ENCODE measurements around the gene TVP23C.
"Not testable (repeated sequence)": the region's sequence is repeated elsewhere in the genome, so short reads cannot be mapped to it uniquely, and the experiment has no call there.

Gene TVP23C

DNA sequence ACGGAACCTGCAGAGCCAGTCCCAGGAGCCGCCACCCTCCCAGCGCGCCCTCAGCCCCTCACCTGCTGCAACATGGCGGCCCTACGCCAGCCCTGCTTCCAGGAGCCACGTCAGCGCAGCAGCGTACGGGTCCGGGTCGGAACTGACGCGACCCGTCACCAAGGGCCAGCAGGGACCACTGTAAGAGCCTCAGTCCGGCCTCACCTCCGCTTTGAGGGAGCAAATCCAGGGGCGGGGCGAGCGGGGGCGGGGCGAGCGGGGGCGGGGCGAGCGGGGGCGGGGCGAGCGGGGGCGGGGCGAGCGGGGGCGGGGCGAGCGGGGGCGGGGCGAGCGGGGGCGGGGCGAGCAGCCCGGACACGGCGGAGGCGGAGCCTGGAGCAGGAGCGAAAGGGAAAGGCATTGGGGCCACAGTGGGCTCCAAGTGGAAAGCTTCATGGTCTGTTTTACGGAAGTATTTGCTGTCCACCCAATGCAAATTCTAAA is at the start of gene TVP23C:
Gene TVP23C (minus strand): TSS at position 109 of the 483 bp plus-strand sequence. CDS start 35 bp downstream, at position 74.
- H3K4me1 ChIP-seq (ENCODE audit: insufficient read depth, low read length); H3K27me3 ChIP-seq (ENCODE audit: insufficient read depth, low read length); H3K36me3 ChIP-seq (ENCODE audit: insufficient read depth, low read depth, low read length); H3K27ac ChIP-seq (ENCODE audit: low read length); H3K9me3 ChIP-seq (ENCODE audit: insufficient read depth, low read depth, low read length): not testable (repeated sequence)
- Histone ChIP-seq H3K4me3 (ENCODE audit: low read length) (peak within 1 kb of the TSS; percentile 64), H3K9ac (ENCODE audit: low read depth, low read length) (peak within 1 kb of the TSS; percentile 63; the same call in 1 of the 2 replicates)

DNA sequence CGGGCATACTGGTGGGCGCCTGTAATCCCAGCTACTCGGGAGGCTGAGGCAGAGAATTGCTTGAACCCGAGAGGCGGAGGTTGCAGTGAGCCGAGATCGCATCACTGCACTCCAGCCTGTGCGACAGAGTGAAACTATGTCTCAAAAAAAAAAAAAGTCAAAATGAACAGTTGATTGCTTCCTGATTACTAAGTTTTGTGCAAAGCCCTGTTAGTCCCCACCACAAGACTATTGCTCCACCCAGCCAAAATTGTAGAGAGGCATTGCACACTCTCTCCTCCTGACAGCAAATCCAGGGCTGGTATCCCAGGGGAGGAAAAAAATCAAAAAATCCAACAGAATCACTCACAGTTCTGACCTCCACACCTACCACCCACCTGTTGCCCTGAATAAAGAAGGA is 29.7 kb upstream of the TVP23C start:
- not testable (repeated sequence) for H3K27me3 ChIP-seq (ENCODE audit: insufficient read depth, low read length); H3K4me3 ChIP-seq (ENCODE audit: low read length); H3K9me3 ChIP-seq (ENCODE audit: insufficient read depth, low read depth, low read length); H3K36me3 ChIP-seq (ENCODE audit: insufficient read depth, low read depth, low read length); H3K4me1 ChIP-seq (ENCODE audit: insufficient read depth, low read length); H3K27ac ChIP-seq (ENCODE audit: low read length); H3K9ac ChIP-seq (ENCODE audit: low read depth, low read length)

DNA sequence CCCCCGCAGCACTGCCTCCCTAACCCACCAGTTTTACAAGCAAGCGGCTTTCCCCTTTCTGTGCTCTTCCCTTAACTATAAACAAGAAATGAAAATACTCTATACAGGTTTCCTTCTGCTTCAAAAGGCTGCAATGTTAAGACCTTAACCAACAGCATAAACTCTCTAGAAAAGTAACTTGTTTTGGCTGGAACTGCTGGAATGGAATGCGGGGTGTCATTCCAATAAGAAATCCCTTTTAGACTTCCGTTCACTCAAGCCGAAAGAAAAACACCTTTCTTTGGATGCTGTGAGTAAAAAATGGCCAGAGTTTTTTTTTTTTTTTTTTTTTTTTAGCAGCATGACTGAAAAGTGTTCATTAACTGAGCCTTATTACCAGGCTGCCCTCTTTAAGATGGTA is 28.7 kb upstream of the TVP23C start:
- H3K4me3 ChIP-seq (ENCODE audit: low read length); H3K27ac ChIP-seq (ENCODE audit: low read length); H3K9ac ChIP-seq (ENCODE audit: low read depth, low read length); H3K9me3 ChIP-seq (ENCODE audit: insufficient read depth, low read depth, low read length); H3K4me1 ChIP-seq (ENCODE audit: insufficient read depth, low read length); H3K27me3 ChIP-seq (ENCODE audit: insufficient read depth, low read length); H3K36me3 ChIP-seq (ENCODE audit: insufficient read depth, low read depth, low read length): not testable (repeated sequence)

DNA sequence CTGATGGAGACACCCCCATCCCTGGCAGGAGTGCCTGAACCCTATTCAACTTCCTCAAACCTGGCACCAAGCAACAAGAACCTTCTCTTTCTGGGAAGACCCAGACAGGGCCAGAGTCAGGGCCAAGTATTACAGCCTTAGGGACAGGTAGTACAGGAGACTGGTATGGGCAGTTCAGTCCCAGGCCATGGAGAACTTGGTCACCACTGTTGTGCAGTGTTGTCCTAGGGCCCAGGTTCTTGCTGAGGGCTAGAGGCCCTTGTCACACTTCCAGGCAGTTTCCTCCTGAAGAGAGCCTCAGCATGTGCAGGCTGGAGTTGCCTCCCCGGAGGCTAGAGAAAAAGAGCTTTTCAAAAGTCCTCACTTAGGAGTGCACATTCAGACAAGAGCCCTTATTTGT is 27.6 kb upstream of the TVP23C start:
- not testable (repeated sequence) for H3K4me1 ChIP-seq (ENCODE audit: insufficient read depth, low read length); H3K9me3 ChIP-seq (ENCODE audit: insufficient read depth, low read depth, low read length); H3K36me3 ChIP-seq (ENCODE audit: insufficient read depth, low read depth, low read length); H3K4me3 ChIP-seq (ENCODE audit: low read length); H3K27me3 ChIP-seq (ENCODE audit: insufficient read depth, low read length); H3K9ac ChIP-seq (ENCODE audit: low read depth, low read length); H3K27ac ChIP-seq (ENCODE audit: low read length)

DNA sequence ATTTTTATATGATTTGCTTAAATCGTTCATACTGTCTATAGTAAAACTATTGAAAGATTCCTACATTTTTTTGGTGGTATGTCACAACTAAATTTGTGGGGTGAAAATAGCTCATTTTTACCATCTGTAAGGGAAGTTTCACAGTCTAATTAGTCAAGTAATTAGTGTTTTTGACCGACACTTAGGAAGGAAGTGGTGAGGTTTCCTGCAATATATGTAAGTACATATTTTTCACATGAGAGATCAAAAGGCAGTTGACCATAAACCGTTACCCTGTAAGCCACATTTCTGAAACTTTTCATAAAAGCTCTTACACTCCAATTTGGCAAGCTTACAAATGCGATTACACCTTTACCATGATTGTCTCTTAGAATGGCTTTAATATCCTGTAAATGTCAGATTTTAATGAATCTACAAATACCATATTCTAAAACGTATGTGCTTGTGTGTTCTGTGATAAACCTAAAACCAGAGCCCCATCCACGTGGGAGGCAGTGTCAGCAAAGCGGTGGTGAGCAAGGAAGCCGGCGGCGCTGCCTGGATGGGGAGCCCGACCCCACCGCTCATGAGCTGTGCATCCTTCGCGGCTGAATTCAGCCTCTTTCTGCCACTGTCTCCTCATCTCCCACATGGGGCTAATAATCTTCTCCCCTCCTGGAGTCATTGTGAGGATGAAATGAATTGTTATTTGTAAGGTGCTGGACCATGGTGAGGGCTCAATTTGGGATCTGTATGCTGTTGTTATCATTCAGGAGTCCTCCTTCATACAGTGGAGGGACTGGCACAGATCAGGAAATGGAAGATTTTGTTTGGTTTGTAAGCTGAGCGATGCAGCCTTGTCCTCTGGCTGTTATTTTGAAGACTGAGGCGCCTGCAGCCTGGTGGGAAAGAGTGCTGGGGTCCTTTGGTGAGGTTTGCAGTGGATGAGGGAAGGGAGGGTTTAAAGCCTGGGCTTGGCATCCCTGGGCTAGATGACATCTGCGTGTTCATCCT is 26.6 kb upstream of the TVP23C start:
- not testable (repeated sequence) for H3K36me3 ChIP-seq (ENCODE audit: insufficient read depth, low read depth, low read length); H3K9me3 ChIP-seq (ENCODE audit: insufficient read depth, low read depth, low read length); H3K4me1 ChIP-seq (ENCODE audit: insufficient read depth, low read length); H3K4me3 ChIP-seq (ENCODE audit: low read length); H3K9ac ChIP-seq (ENCODE audit: low read depth, low read length); H3K27me3 ChIP-seq (ENCODE audit: insufficient read depth, low read length); H3K27ac ChIP-seq (ENCODE audit: low read length)

DNA sequence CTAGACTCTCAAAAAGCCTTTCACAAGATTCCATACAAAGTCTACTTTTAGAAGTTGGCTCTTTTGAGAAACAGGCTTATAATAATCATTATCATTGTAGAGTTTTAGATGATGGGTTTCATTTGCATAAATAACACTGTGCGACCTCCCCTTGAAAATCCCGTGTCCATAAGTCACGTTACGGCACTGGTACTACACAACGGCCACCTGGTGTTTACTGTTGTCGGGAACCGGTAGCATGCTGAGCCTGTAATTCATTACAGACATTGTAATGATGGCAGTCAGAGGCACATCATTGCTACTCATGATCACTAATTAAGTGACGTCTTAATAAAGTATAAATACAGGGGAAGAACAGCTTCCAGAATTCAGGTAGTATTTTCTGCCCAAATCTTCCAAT is 24.7 kb upstream of the TVP23C start:
- not testable (repeated sequence) for H3K27me3 ChIP-seq (ENCODE audit: insufficient read depth, low read length); H3K4me3 ChIP-seq (ENCODE audit: low read length); H3K27ac ChIP-seq (ENCODE audit: low read length); H3K4me1 ChIP-seq (ENCODE audit: insufficient read depth, low read length); H3K9ac ChIP-seq (ENCODE audit: low read depth, low read length); H3K36me3 ChIP-seq (ENCODE audit: insufficient read depth, low read depth, low read length); H3K9me3 ChIP-seq (ENCODE audit: insufficient read depth, low read depth, low read length)

DNA sequence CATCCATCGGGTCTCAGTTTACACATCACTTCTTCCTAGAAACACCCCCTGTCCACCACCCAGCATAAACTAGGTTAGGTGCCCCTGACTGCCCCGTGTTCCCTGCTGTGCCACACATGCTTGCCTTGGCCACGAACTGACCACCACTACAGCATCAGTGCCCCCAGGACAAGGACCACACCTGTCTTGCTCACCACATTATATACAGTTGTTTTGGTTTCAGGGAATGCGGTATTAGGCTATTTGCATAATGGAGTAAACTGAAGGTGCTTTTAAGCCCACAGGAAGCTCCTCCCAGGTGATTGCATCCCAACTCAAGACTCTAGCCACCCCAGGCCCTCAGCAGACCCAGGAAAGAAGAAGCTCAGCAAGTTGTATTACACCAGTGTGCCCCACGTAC is 20.0 kb upstream of the TVP23C start:
- not testable (repeated sequence) for H3K27me3 ChIP-seq (ENCODE audit: insufficient read depth, low read length); H3K27ac ChIP-seq (ENCODE audit: low read length); H3K9ac ChIP-seq (ENCODE audit: low read depth, low read length); H3K36me3 ChIP-seq (ENCODE audit: insufficient read depth, low read depth, low read length); H3K9me3 ChIP-seq (ENCODE audit: insufficient read depth, low read depth, low read length); H3K4me1 ChIP-seq (ENCODE audit: insufficient read depth, low read length); H3K4me3 ChIP-seq (ENCODE audit: low read length)

DNA sequence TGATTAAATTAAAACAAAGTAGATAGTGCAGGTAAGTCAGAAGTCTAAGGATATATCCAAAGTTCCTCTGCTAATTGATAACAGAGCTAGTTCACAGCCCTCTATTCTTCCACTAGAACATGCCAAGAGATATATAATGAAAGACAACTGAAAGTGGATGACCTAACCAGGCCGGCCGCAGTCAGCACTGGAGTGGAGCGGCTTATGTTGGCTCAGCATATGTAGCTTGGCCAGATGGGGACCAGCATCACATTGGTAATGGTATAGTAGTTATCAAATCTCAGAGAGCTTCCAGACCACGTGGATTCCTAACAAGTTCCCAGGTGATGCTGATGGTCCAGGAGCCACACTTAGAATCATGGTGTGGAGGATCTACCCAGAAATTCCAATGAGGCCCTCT is 18.2 kb upstream of the TVP23C start:
- not testable (repeated sequence) for H3K9ac ChIP-seq (ENCODE audit: low read depth, low read length); H3K27me3 ChIP-seq (ENCODE audit: insufficient read depth, low read length); H3K9me3 ChIP-seq (ENCODE audit: insufficient read depth, low read depth, low read length); H3K4me1 ChIP-seq (ENCODE audit: insufficient read depth, low read length); H3K27ac ChIP-seq (ENCODE audit: low read length); H3K4me3 ChIP-seq (ENCODE audit: low read length); H3K36me3 ChIP-seq (ENCODE audit: insufficient read depth, low read depth, low read length)

DNA sequence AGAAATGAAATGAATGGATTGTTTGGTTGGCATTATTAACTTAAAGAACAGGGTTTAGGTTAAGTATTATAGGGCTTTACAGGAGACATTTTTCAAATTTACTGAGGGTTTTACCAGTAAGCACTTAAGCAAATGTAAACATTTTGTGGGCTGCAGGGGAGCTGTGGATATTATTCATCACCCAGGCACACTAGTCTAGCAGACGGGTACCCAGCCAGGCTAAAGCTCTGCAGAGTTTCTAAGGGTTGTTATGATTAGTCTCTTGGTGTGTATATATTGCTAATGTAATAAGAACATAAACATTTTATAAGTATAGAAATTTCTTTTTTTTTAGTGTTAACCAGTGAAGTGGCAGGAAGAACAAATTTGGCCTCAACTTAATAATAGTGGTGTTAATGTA is 13.6 kb upstream of the TVP23C start:
- H3K4me1 ChIP-seq (ENCODE audit: insufficient read depth, low read length); H3K9me3 ChIP-seq (ENCODE audit: insufficient read depth, low read depth, low read length); H3K9ac ChIP-seq (ENCODE audit: low read depth, low read length); H3K36me3 ChIP-seq (ENCODE audit: insufficient read depth, low read depth, low read length); H3K27me3 ChIP-seq (ENCODE audit: insufficient read depth, low read length); H3K4me3 ChIP-seq (ENCODE audit: low read length); H3K27ac ChIP-seq (ENCODE audit: low read length): not testable (repeated sequence)

DNA sequence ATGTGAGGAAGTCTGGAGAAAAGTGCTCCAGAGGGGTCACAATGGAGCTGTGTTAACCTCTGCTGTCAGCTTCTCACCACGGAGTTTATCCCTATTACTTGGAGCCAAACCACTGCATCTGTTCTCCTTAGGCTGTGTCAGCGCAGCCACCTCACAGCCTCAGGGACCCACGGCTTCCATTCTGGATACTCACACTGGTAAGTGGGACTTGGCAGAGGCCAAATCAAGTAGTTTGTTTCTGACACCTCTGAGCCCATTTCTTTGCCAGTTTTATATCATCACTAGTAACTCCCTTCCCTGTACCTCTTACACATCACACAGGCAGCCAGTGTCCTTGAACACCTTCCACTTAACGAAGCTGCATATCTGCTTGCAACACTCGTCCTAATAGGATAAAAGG is 11.4 kb upstream of the TVP23C start:
- H3K9ac ChIP-seq (ENCODE audit: low read depth, low read length); H3K4me1 ChIP-seq (ENCODE audit: insufficient read depth, low read length); H3K9me3 ChIP-seq (ENCODE audit: insufficient read depth, low read depth, low read length); H3K27ac ChIP-seq (ENCODE audit: low read length); H3K27me3 ChIP-seq (ENCODE audit: insufficient read depth, low read length); H3K36me3 ChIP-seq (ENCODE audit: insufficient read depth, low read depth, low read length); H3K4me3 ChIP-seq (ENCODE audit: low read length): not testable (repeated sequence)

DNA sequence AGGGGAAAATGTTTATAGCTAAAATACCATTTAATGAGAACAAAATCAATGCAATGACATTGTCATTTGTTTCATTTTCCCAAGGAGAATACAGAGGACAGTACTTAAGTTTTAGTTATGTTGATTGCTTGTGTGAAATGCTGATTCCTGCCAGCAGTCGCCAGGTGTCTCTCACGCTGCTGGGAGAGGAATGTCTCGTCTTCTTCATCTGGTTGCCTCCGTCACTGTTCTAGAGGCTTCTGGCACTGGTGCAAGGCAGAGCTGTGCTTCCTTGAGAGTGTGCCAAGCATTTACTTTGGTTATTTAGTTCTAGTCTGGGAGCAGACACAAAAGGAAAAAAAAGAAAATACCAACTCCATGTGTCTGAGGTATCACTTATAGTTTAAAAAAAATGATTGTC is 10.6 kb upstream of the TVP23C start:
- not testable (repeated sequence) for H3K4me1 ChIP-seq (ENCODE audit: insufficient read depth, low read length); H3K27me3 ChIP-seq (ENCODE audit: insufficient read depth, low read length); H3K27ac ChIP-seq (ENCODE audit: low read length); H3K9ac ChIP-seq (ENCODE audit: low read depth, low read length); H3K4me3 ChIP-seq (ENCODE audit: low read length); H3K36me3 ChIP-seq (ENCODE audit: insufficient read depth, low read depth, low read length); H3K9me3 ChIP-seq (ENCODE audit: insufficient read depth, low read depth, low read length)

DNA sequence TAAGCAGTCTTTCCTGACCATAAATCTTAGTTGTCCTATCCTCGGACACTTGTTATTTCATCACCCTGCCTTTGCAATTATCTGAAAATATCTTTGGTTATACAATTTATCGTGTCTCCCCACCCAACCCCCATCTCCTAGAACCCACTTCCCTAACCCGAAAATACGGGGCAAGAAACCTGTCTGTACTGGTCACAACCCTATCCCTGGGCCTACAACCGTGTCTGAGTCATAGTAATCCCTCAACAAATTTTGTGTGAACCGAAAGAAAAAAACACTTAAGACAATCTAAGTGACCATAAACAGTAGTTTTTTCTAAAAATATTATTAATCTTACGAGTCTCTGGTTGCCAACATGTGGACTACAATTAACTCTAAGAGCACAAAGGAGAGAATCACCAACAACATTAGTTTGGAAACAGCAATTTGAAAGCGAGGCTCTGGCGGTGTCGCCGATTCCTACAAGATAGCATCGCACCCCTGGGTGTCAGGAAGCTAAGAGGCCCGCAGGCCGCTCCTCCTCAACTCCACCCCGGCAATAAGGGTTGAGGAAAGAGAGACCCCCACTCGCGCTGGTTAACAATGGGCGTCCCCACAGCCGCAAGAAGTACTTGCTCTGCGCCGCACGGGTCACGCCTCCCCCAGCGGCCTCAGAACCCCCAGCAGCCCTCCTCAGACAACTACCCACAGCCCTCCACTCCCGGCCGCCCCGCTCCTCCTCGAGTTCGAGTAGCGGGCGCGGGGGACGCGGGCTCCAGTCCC is 489 bp downstream of the TVP23C start:
- H3K27me3 ChIP-seq (ENCODE audit: insufficient read depth, low read length); H3K4me1 ChIP-seq (ENCODE audit: insufficient read depth, low read length); H3K36me3 ChIP-seq (ENCODE audit: insufficient read depth, low read depth, low read length); H3K9me3 ChIP-seq (ENCODE audit: insufficient read depth, low read depth, low read length); H3K27ac ChIP-seq (ENCODE audit: low read length): not testable (repeated sequence)
- H3K9ac ChIP-seq (ENCODE audit: low read depth, low read length): peak overlapping the region; percentile 63; the same call in 1 of the 2 replicates
- peak overlapping the region; percentile 64 for H3K4me3 ChIP-seq (ENCODE audit: low read length)

Data from iPS-20b (cell line).